Activated T-helper 2 cell treated with anti-CD3 and anti-CD28 coated beads, Interferon-gamma antibody, Interleukin-2, Interleukin-4, amounts not matched to agents 10 μg/mL and 5 μg/mL and 100 μg/mL, durations not matched to agents 14 hours and 24 hours and 36 hours (primary cell): ENCODE data around the gene ELOF1. TPM values are rescaled to one million over a fixed set of nuclear protein-coding genes. Genes with fewer than 3 reads are reported as not detected.
"Not testable (repeated sequence)": the region's sequence is repeated elsewhere in the genome, so short reads cannot be mapped to it uniquely, and the experiment has no call there.

Source experiments
- DNase-seq: peaks from one replicate; pipeline ENCODE4 v3.0.0; 2021; ENCODE audit warnings: low spot score
- H3K27ac Mint-ChIP-seq: one replicate; pipeline ENCODE4 v1.8.0; 2021; ENCODE audit warnings: mixed read lengths
- H3K27me3 Mint-ChIP-seq: one replicate; pipeline ENCODE4 v1.8.0; 2021; ENCODE audit warnings: low read depth, mixed read lengths
- H3K36me3 Mint-ChIP-seq: one replicate; pipeline ENCODE4 v1.8.0; 2021; ENCODE audit warnings: low read depth, mixed read lengths
- H3K4me1 Mint-ChIP-seq: one replicate; pipeline ENCODE4 v1.8.0; 2021; ENCODE audit warnings: low read depth, mixed read lengths
- H3K4me3 Mint-ChIP-seq: one replicate; pipeline ENCODE4 v1.8.0; 2021; ENCODE audit warnings: low read depth, mild to moderate bottlenecking, moderate library complexity, mixed read lengths
- H3K9me3 Mint-ChIP-seq: one replicate; pipeline ENCODE4 v1.8.0; 2021; ENCODE audit warnings: mixed read lengths
- intact Hi-C: fragments of 100-400 bp; cut with micrococcal nuclease; formaldehyde crosslinking; loops from one replicate; pipeline ENCODE4 v1.15.1; 2023
- total RNA-seq: library from RNA; stranded (reverse); gene quantifications from 2 replicates; pipeline ENCODE4 v1.2.3, GENCODE V29; 2022

The ELOF1 gene
- total RNA-seq, 1 donor from 2014 or later = 64.1 TPM

DNA sequence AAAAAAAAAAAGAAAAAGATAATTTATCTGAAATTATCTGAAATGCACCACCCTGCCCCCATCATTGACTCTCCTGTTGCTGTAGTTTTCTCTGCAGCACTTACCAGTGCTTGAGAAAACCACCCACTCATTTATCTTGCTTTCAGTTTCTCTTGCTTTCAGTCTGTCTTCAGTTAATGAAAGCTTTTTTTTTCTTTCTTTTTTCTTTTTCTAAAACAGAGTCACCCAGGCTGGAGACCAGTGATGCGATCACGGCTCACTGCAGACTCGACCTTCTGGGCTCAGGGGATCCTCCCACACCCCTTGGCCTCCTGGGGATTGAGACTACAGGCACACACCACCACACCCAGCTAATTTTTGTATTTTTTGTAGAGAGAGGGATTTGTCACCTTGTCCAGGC is 22.7 kb upstream of the ELOF1 start:
- H3K27me3 Mint-ChIP-seq = no peaks in the 10 kb centered on the region
- H3K4me1 Mint-ChIP-seq = peaks cover 20% of the 10 kb centered on the region
- no peaks in the 10 kb centered on the region for H3K36me3 Mint-ChIP-seq
- intact Hi-C loops = loop anchor here (1.0 to 5.0 kb wide), 3 partner anchors 13 to 199 kb away; partner anchors contain the start of gene EPOR
- no peaks in the 10 kb centered on the region for H3K9me3 Mint-ChIP-seq
- peak overlapping the region; percentile 74 for H3K4me3 Mint-ChIP-seq
- DNase-seq = peak; percentile 56
- peak overlapping the region; percentile 96 for H3K27ac Mint-ChIP-seq

DNA sequence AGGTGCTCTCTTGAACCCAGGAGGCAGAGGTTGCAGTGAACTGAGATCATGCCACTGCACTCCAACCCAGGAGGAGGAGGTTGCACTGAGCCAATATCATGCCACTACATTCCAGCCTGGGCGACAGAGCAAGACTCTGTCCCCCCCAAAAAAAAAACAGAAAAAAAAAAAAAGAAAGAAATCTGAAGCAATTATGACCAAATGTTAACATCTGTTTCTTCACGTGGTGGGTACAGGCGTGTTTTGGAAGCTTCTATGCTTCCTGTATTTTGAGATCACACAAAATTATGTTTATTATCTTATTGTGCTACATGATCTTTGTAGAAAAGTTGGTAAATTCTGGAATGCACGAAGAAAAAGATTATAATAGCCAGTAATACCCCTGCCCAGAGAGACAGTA is 21.1 kb upstream of the ELOF1 start:
- H3K27me3 Mint-ChIP-seq = no peaks in the 10 kb centered on the region
- H3K4me3 Mint-ChIP-seq = no peak overlapping the region
- no peaks in the 10 kb centered on the region for H3K36me3 Mint-ChIP-seq
- intact Hi-C loops = loop anchor here (5.0 kb wide), 1 partner anchor 198 kb away; the partner anchor contains the start of gene EPOR
- H3K27ac Mint-ChIP-seq = no peak overlapping the region
- H3K4me1 Mint-ChIP-seq = peaks cover 20% of the 10 kb centered on the region
- no peaks in the 10 kb centered on the region for H3K9me3 Mint-ChIP-seq
- no peak for DNase-seq

DNA sequence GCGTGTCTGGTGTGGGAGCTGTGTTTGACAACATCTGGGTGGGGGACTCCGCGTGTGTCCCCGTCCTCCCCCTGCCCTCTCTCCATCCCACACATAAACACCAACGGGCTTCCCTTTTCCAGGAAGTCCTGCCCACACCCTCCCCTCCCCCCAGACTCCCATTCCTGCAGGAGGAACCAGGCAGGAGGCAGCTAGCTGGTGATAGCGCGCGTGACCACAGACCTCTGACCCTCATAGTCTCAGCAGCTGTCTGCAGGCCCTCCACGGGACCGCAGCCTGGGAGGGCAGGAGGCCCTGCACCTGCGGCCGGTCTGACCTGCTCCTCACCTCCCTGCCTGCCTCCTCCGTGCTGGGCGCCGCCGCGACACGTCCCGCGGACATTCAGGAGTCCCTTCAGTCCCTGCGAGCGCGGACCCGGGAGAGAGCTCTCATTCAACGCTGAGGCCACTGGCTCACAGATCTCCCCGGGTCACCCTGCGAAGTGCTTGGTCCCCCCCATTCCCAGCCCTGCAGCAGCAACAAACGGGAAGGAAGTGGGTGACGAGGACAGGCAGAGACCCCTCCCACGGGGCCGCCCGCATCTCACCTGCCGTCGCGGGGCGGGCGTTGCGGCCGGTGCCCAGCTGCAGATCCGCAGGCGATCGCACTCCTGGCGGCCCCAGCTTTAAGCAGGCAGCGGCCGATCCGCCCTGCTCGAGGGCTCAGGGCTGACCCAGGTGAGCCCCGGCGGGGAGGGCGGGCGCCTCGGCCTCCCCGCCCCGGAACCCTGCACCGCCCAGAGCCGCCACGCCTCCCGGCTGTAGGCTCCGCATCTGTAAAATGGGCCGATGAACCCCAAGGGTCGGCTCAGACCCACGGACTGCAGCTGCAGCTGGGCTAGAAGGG is 19.5 kb upstream of the ELOF1 start:
- Mint-ChIP-seq H3K4me1 (peaks cover 18% of the 10 kb centered on the region), H3K4me3 (peak overlapping the region; percentile 83), H3K27ac (no peak overlapping the region), H3K9me3 (no peaks in the 10 kb centered on the region), H3K27me3 (no peaks in the 10 kb centered on the region), H3K36me3 (no peaks in the 10 kb centered on the region)
- no peak for DNase-seq
- intact Hi-C loops = no loop called here

- H3K4me1 Mint-ChIP-seq = peaks cover 18% of the 10 kb centered on the region
- intact Hi-C loops = no loop called here
Measured at GRCh38 chr19:11577451-11578257, 18.6 kb upstream of the ELOF1 start, which contains the start of gene ACP5. TSS of gene ACP5 (minus strand) at chr19:11577645. CDS start at chr19:11577317, 328 bp downstream.

DNA sequence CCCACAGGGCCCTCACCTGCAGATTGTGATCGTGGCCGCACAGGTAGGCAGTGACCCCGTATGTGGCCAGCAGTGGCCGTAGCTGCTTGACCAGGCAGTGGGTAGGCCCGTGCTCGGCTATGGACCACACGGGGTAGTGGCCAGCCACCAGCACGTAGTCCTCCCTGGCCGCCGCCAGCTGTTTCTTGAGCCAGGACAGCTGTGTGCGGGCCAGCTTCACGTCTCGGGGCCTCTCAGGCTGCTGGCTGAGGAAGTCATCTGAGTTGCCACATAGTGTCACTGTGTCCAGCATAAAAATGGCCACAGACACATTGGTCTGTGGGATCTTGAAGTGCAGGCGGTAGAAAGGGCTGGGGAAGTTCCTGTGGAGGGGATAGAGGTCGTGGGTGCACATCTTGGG is 17.2 kb upstream of the ELOF1 start:
- no peaks in the 10 kb centered on the region for H3K9me3 Mint-ChIP-seq
- no peak overlapping the region for H3K27ac Mint-ChIP-seq
- H3K27me3 Mint-ChIP-seq = no peaks in the 10 kb centered on the region
- peaks cover 12% of the 10 kb centered on the region for H3K4me1 Mint-ChIP-seq
- H3K4me3 Mint-ChIP-seq = no peak overlapping the region
- no peak for DNase-seq
- intact Hi-C loops = no loop called here
- no peaks in the 10 kb centered on the region for H3K36me3 Mint-ChIP-seq

More at GRCh38 chr19:11577451-11578257, 18.6 kb upstream of the ELOF1 start, which contains the start of gene ACP5:
- H3K27me3 Mint-ChIP-seq = no peaks in the 10 kb centered on the region
- no peak within 1 kb of the TSS for H3K27ac Mint-ChIP-seq
- H3K36me3 Mint-ChIP-seq = no peaks in the 10 kb centered on the region
- no peaks in the 10 kb centered on the region for H3K9me3 Mint-ChIP-seq
- peak within 1 kb of the TSS; percentile 72 for H3K4me3 Mint-ChIP-seq
- no peak for DNase-seq

- no peaks in the 10 kb centered on the region for H3K36me3 Mint-ChIP-seq
- H3K27ac Mint-ChIP-seq = peak overlapping the region; percentile 55
- DNase-seq = no peak
- H3K27me3 Mint-ChIP-seq = no peaks in the 10 kb centered on the region
- no peak overlapping the region for H3K4me3 Mint-ChIP-seq
- peaks cover 6% of the 10 kb centered on the region for H3K4me1 Mint-ChIP-seq
- H3K9me3 Mint-ChIP-seq = no peaks in the 10 kb centered on the region
- intact Hi-C loops = no loop called here
Measured at GRCh38 chr19:11574689-11575088, 15.7 kb upstream of the ELOF1 start.

- not testable (repeated sequence) for H3K36me3 Mint-ChIP-seq
Measured at GRCh38 chr19:11573763-11574162, 14.7 kb upstream of the ELOF1 start.

GRCh38 chr19:11573354-11573753 is 14.3 kb upstream of the ELOF1 start:
- H3K27me3 Mint-ChIP-seq, H3K27ac Mint-ChIP-seq, intact Hi-C loops, DNase-seq, H3K9me3 Mint-ChIP-seq, H3K4me3 Mint-ChIP-seq, H3K36me3 Mint-ChIP-seq: not testable (repeated sequence)
- H3K4me1 Mint-ChIP-seq = peaks cover 11% of the 10 kb centered on the region

More at GRCh38 chr19:11573763-11574162, 14.7 kb upstream of the ELOF1 start:
- H3K4me1 Mint-ChIP-seq, intact Hi-C loops, H3K27ac Mint-ChIP-seq, H3K27me3 Mint-ChIP-seq, DNase-seq, H3K9me3 Mint-ChIP-seq, H3K4me3 Mint-ChIP-seq: not testable (repeated sequence)

- Mint-ChIP-seq H3K4me3 (no peak overlapping the region), H3K9me3 (no peaks in the 10 kb centered on the region), H3K27ac (no peak overlapping the region), H3K27me3 (no peaks in the 10 kb centered on the region), H3K36me3 (no peaks in the 10 kb centered on the region), H3K4me1 (peaks cover 12% of the 10 kb centered on the region)
- DNase-seq = no peak
- intact Hi-C loops = no loop called here
Measured at GRCh38 chr19:11570039-11570462, 11.0 kb upstream of the ELOF1 start.

DNA sequence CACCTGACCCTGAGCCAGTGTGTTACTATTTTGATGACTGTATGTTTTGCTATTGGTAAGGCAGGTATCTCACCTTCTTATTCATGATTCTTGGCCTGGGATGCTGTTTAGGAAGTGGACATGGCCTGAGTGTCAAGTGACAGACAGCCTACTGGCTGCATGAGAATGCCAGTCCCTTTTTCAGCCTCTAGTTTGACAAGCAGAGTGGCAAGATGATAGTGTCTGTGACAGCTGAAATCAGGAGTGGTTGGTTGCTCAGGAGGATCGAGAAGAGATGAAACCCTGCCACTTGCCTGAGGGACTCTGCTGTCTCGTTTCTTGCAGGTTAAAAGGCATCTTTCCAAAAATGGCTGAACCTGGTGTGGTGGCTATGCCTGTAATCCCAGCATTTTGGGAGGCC is 7.1 kb upstream of the ELOF1 start:
- Mint-ChIP-seq H3K27me3 (no peaks in the 10 kb centered on the region), H3K4me3 (no peak overlapping the region), H3K4me1 (peaks cover 24% of the 10 kb centered on the region), H3K36me3 (no peaks in the 10 kb centered on the region), H3K27ac (peak overlapping the region; percentile 5), H3K9me3 (no peaks in the 10 kb centered on the region)
- no peak for DNase-seq
- intact Hi-C loops = no loop called here

- H3K27me3 Mint-ChIP-seq, DNase-seq, H3K27ac Mint-ChIP-seq, H3K36me3 Mint-ChIP-seq, intact Hi-C loops, H3K9me3 Mint-ChIP-seq, H3K4me3 Mint-ChIP-seq: not testable (repeated sequence)
- peaks cover 27% of the 10 kb centered on the region for H3K4me1 Mint-ChIP-seq
Measured at GRCh38 chr19:11565649-11565980, 6.6 kb upstream of the ELOF1 start.

DNA sequence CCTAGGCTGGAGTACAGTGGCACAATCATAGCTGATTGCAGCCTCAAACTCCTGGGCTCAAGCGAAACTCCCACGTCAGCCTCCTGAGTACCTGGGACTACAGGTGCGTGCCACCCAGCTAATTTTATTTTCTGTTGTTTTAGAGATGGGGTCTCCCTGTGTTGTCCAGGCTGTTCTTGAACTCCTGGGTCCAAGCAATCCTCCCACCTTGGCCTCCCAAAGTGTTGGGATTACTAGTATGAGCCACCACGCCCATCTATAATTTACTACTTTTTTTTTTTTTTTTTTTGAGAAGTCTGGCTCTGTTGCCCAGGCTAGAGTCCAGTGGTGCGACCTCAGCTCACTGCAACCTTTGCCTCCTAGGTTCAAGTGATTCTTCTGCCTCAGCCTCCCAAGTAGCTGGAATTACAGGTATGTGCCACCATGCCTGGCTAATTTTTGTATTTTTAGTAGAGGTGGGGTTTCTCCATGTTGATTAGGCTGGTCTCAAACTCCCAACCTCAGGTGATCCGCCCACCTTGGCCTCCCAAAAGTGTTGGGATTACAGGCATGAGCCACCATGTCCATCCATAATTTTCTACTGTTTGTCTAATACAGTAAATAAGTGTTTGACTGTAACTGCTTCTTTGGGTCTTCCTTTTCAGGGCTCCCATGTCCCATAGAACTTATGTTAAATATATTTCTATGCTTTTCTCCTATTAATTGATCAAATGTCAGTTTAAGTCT is 5.2 kb upstream of the ELOF1 start:
- Mint-ChIP-seq H3K4me1 (peaks cover 33% of the 10 kb centered on the region), H3K27ac (peak overlapping the region; percentile 16)
- DNase-seq, H3K27me3 Mint-ChIP-seq, H3K4me3 Mint-ChIP-seq, H3K36me3 Mint-ChIP-seq, intact Hi-C loops, H3K9me3 Mint-ChIP-seq: not testable (repeated sequence)
